NCI-H2107 (cell line): ENCODE results near the gene TBC1D22B.

Experiments used
- DNase-seq: peaks from one replicate; lab custom pipeline; 2025; lab: John Stamatoyannopoulos, UW

TBC1D22B gene, protein sequence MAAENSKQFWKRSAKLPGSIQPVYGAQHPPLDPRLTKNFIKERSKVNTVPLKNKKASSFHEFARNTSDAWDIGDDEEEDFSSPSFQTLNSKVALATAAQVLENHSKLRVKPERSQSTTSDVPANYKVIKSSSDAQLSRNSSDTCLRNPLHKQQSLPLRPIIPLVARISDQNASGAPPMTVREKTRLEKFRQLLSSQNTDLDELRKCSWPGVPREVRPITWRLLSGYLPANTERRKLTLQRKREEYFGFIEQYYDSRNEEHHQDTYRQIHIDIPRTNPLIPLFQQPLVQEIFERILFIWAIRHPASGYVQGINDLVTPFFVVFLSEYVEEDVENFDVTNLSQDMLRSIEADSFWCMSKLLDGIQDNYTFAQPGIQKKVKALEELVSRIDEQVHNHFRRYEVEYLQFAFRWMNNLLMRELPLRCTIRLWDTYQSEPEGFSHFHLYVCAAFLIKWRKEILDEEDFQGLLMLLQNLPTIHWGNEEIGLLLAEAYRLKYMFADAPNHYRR

GRCh38 chr6:37257634-37258404, at the start of gene TBC1D22B, which contains the start of gene TMEM217:
Gene TBC1D22B, plus strand, starts transcription at chr6:37257772. Its CDS starts 146 bp downstream, at chr6:37257918.
Gene TMEM217, minus strand, starts transcription at chr6:37258144. Its CDS starts 39,114 bp downstream, at chr6:37219030.
- DNase-seq = peak; percentile 72

DNA sequence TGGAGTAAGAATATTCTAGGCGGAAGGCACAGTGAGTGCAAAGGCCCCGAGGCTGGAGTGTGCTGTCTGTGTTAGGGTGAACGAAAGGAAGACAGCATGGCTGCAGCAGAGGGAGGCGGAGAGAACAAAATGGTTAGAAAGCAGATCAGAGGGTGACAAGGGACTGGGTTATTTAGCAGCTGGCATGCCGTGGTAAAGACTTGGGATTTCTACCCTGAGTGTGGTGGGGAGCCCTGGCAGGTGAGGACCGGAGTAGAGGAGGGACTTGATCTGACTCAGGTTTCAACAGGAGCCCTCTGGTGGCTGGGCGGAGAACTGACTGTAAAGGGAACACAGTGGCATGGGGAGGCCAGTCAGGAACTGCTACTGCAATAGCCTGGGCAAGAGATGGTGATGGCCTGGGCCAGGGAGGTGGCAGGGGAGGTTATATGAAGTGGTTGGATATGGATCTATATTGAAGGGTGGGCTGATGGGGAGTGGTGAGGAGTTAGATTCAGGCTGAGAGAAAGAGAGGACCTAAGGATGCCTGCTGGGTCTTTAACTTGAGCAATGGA, 49.6 kb upstream of the TBC1D22B start:
- peak; percentile 21 for DNase-seq

DNA sequence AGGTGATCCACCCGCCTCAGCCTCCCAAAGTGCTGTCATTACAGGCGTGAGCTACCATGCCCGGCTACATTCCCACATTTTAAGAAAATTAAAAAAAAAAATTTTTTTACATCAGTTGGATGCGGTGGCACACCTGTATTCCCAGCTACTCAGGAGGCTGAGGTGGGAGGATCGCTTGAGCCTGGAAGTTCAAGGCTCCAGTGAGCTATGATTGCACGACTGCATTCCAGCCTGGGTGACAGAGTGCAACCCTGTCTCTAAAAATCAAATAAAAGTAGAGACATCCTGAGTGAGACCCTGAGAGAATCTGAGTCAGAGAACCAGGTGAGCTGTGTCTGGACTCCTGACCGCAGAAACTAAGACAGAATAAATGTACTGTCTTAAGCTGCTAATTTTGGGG, 48.8 kb upstream of the TBC1D22B start:
- DNase-seq = no peak

DNA sequence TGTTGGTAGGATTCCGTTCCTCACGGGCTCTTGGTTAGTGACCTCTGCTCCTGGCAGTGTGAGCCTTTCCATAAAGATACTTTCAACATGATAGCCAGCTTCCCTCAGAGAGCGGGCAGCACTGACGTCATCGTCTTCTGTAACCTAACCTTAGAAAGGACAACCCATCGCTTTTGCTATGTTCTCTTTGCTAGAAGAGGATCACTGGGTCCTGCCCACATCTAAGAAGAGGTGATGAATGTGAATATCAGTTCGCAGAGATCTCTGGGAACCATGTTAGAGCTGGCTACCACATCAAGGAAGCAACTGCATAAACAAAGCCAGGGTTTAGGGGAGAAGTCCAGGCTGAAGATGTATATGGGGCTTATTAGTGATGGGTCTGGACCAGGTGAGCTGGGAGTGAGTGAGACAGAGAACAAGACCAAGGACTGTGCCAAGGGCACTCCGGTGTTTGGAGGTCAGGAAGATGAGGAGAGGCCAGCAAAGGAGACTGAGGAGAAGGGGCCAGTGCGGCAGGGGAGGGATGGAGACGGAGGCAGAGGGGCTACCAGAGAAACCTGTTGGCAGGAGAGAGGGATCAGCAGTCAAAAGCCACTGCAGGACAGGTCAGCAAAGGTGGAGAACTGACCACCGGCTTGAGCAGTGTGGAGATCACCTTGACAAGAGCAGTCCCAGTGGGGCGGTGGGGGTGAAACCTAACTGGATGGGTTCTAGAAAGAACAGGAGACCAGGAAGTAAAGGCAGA, 47.9 kb upstream of the TBC1D22B start:
- DNase-seq = no peak

- DNase-seq = peak; percentile 29
Measured at GRCh38 chr6:37210313-37210968, 47.1 kb upstream of the TBC1D22B start.

DNA sequence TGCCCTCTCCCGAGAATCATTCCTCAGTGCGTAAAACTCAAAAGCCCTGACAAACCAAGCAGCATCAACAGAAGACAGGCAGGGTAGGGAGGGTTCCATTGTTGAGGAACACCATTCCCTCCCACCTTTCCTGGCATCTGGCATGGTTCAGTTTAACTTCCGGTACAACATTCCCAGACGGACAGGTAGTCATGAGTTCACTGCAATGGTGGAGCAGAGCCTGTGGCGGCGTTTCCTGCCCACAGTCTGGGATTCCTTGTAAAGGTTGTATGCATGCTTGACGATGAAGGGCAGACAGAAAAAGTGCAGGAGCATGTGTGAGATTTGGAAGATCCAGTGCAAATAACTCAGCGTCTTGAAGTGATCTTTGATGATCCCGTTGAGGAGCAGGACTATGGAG, 45.3 kb upstream of the TBC1D22B start:
- no peak for DNase-seq

DNA sequence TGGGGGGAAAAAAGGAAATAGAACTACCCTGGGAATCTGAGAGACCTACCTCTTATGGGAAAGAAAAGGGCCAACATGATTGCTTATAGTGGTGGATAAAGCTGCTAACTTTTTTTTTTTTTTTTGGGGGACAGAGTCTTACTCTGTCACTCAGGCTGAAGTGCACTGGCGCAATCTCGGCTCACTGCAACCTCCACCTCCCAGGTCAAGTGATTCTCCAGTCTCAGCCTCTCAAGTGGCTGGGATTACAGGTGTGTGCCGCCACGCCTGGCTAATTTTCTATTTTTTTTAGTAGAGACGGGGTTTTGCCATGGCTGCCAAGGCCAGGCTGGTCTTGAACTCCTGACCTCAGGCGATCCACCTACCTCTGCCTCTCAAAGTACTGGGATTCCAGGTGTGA, 39.5 kb upstream of the TBC1D22B start:
- no peak for DNase-seq

DNA sequence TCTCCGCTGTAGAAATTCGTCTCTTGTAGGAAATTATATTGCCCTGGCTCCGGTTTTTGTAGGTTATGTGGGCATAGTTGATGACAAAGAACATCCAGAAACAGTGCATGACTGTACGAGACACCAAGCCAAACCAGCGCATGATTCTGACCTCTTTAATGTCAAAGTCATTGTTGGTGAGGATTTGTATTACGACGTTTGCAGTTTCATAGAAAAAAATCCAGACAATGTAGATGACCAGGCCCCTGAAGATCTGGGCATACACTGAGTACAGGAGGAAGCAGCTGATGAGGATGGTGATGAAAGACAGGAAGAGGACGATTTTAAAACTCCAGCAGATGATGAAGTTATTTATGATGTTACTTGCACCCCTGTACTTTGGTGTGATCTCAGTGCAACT, 39.1 kb upstream of the TBC1D22B start:
- DNase-seq = no peak

DNA sequence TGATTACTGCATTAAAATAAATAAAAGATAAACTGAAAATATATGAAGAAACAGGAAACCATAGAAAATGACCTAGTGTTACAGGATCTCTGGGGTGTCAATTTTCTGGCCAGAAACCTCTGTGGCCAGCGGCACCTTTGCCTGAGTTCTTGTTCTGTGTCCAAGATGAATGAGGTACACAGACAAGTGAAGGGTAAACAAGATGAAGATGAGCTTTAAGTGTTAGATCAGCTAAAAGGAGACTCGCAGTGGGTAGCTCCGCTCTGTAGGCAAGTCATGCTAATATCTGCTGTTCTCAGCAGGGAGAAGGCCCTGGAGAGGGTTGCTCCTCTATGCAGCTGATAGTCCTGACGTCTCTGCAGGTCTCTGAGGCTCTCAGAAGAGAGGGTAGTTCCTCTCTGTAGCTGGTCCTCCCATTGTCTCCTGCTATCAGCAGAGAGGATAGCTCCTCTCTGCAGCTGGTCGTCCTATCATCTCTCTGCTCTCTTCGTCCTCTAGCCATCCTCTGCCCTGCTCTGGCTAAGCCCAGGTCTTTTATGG, 35.9 kb upstream of the TBC1D22B start:
- no peak for DNase-seq

GRCh38 chr6:37222125-37222967, 35.2 kb upstream of the TBC1D22B start:
- DNase-seq = peak; percentile 59

- no peak for DNase-seq
Measured at GRCh38 chr6:37222992-37223391, 34.6 kb upstream of the TBC1D22B start.

DNA sequence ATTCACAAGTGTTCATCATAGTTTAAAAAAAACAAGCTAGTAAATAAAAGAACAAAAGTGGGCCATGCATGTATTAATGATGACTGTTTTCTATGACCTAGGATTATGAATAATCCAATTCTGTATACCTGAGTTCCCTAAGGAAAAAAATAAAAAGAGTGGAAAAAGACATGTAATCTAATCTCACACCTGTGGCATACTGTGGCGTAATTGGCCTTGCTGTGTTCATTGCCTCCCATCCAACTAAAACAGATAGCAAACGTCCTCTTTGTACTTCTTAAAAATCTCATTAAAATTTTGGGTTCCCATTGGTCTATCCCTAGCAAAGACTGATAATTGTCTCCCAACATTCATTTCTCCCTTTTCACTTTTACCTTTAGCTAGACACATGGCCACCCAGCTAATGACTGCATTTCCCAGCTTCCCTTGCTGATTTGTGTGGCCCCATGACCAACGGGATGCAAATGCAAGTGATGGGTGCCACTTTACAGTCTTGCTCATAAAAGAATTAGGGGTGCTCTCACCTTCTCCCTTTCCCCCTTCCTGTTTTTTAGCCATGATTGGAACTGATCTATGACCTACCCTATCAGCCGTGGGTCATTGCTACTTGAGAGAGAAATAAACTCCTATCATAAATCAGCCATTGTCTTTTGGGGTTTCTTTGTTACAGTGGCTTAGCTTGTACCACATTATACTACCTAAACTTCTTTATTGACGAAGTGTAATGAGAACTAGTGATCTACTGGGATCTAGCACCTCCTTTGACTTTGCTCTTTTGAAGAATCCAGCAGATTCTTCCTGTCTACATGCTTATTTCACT, 32.0 kb upstream of the TBC1D22B start:
- DNase-seq = no peak

GRCh38 chr6:37230104-37230503, 27.5 kb upstream of the TBC1D22B start:
- no peak for DNase-seq

- no peak for DNase-seq
Measured at GRCh38 chr6:37232430-37233017, 25.0 kb upstream of the TBC1D22B start.

- no peak for DNase-seq
Measured at GRCh38 chr6:37233541-37233940, 24.0 kb upstream of the TBC1D22B start.

DNA sequence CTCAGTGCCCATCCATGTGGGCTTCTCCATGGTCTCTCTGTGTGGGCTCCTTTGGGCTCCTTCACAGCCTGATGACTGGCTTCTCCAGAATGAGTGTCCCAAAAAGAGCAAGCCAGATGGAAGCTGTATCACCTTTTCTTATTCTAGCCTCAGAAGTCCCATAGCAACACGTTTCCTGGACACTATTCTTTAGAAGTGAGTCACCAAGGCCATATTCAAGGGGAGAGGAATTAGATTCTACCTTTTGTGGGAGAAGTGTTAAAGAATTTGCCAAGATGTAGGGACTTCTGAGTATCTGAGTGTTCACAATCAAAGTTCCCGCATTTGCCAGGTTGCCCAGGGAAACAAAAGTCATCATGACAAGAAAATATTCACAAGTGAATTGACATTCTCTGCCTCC, 20.7 kb upstream of the TBC1D22B start:
- no peak for DNase-seq

DNA sequence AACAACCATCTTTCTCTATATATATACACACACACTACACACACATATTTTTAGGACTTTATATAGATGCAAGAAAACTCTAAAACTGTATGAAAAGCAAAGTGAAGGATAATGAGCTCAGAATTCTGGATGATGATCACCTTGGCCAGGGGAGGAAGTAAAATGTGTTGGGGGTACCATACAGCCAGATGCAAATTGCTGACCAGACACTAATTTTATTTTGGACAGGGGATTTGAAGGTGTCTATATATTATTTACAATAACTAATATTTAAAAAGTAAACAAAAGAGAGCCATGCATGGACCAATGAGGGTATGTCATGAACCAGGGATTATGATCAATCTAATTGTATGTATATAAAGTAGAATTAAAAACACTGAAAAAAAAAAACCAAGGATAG, 19.8 kb upstream of the TBC1D22B start:
- DNase-seq = no peak

DNA sequence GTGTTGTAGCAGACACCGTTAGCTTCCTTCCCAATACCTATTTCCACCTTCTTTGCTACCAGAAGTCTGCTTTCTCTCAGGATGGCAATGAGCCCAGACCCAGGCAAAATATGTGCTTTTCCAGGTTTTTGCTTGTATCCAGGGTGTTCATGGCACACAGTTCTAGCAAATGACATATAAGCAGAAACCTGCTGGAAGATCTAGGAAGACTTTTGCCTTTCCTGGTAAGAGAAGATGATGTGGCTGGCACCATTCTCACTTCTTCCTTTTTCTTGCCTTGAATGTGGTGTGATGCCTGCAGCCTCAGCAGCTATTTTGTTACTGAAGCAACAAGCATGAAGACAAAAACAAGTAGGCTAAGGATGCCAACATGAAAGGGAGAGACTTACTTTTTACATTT, 19.2 kb upstream of the TBC1D22B start:
- no peak for DNase-seq

DNA sequence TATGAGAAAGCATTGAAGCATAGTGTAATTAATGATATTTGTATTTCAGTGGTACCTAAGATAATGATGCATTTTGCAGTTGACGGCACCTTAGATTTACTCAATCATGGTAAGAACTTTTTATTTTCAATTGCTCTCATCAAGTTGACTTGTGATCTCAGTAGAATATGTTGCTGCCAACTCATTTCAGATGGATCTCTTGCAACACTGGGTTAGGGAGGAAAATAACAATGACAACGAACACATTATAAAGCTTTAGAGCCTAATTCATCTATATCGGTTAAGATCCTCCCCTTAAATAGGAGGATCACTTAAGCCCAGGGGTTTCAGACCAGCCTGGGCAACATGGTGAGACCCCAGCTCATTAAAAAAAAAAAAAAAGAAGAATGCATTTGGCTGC, 18.0 kb upstream of the TBC1D22B start:
- DNase-seq = no peak
